ENCODE results near the gene GNB1. TPM values are rescaled to one million over a fixed set of nuclear protein-coding genes. Genes with fewer than 3 reads are reported as not detected.
"Not testable (repeated sequence)": the region's sequence is repeated elsewhere in the genome, so short reads cannot be mapped to it uniquely, and the experiment has no call there.

GNB1 gene
- total RNA-seq, 1 donor from 2014 or later = 280 TPM

DNA sequence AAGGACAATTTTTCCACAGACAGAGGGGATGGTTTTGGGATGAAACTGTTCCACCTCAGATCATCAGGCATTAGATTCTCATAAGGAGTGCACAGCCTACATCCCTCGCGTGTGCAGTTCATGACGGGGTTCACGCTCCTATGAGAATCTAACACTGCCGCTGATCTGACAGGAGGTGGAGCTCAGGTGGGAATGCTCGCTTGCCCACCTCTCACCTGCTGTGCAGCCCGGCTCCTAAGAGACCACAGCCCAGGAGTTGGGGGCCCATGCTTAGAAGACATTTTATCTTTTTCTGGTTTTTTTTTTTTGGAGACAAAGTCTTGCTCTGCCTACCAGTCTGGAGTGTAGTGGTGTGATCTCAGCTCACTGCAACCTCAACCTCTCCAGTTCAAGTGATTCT, 16.0 kb downstream of the GNB1 start:
- no peak for ATAC-seq
- no peak for DNase-seq (ENCODE audit: low spot score)
- intact Hi-C loops (cut with DNase I) = no loop called here

DNA sequence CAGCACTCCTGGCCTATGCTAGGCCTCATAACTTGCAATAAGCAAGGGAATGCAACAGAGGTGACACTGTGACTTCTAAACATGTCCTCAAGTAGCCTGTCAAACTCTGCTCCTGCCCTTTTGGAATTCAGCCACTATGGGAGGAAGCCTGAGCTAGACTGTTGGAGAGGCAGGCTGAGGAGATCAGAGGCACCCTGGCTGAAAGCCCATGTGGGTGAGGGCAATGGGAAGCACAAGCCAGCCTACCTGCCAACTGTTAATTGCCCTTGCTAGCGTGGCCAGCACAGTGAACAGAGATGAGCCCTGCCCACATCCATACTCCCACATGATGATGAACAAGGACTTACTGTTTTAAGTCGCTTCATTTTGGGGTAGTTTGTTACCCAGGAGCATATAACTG, 17.7 kb downstream of the GNB1 start:
- DNase-seq (ENCODE audit: low spot score) (no peak), ATAC-seq (no peak)

DNA sequence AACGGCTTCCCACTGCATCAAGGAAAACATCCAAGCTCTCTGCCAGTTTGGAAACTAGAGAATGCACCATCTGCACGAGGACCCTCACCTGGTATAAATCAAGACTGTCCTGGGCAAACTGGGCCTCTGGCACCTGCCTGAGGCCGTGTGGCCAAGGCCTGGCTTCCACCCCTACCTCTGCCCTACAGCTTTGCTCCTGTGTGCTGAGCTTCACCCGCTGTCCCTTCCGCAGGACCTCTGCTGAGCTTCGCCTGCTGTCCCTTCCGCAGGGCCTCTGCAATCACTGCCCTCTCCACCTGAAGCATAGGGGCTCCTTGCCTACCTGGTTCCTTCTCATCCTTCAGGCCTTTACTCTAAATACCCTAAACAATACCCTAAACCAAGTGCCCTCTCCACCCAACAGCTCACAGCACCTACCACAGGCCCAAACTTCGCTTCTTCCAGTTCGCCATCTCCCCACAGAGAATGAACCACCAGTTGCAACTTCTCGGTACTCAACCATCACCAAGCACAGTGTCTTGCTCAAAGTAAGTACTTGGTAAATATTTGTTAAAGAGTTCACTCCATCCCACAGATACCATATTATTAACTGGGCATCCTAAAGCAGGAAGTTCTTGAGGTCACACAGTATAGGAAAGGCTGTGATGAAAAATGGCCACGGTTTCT, 18.4 kb downstream of the GNB1 start:
- DNase-seq (ENCODE audit: low spot score) (no peak), ATAC-seq (no peak)
- intact Hi-C loops (cut with DNase I) = no loop called here

More for the DNA sequence above, 17.7 kb downstream of the GNB1 start:
- intact Hi-C loops (cut with DNase I) = no loop called here

DNA sequence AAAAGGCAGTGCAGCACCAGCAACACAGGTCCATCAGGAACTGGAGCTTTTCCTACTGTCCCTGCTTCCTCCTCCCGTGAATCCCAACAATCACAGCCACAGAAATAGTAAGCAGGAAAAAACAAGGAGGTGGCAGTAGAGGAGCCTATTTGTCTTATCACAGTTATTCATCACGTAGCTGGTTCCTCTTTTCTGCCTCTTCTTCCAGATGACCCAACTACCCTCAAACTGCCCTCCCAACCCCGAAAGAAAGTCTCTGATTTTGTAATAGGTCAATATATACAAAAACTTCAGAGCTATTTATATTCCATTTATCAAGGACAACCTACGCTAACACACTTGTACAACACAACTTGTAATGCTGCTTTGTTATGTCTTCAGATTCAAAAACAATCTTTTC, 21.4 kb downstream of the GNB1 start:
- intact Hi-C loops (cut with DNase I) = no loop called here

GRCh38 chr1:1867164-1867563, 23.7 kb downstream of the GNB1 start:
- no peak for ATAC-seq
- intact Hi-C loops (cut with DNase I) = no loop called here
- DNase-seq (ENCODE audit: low spot score) = no peak

More for the DNA sequence above, 21.4 kb downstream of the GNB1 start:
- ATAC-seq = no peak
- no peak for DNase-seq (ENCODE audit: low spot score)

GRCh38 chr1:1862905-1863547, 27.9 kb downstream of the GNB1 start:
- no peak for DNase-seq (ENCODE audit: low spot score)
- intact Hi-C loops (cut with DNase I) = no loop called here
- no peak for ATAC-seq

- DNase-seq (ENCODE audit: low spot score); ATAC-seq; intact Hi-C loops (cut with DNase I): not testable (repeated sequence)
Measured at GRCh38 chr1:1861761-1862310, 29.1 kb downstream of the GNB1 start.

GRCh38 chr1:1861339-1861730, 29.6 kb downstream of the GNB1 start:
- DNase-seq (ENCODE audit: low spot score) (no peak), ATAC-seq (no peak)
- intact Hi-C loops (cut with DNase I) = no loop called here

GRCh38 chr1:1859970-1860697, 30.8 kb downstream of the GNB1 start:
- ATAC-seq; intact Hi-C loops (cut with DNase I); DNase-seq (ENCODE audit: low spot score): not testable (repeated sequence)

DNA sequence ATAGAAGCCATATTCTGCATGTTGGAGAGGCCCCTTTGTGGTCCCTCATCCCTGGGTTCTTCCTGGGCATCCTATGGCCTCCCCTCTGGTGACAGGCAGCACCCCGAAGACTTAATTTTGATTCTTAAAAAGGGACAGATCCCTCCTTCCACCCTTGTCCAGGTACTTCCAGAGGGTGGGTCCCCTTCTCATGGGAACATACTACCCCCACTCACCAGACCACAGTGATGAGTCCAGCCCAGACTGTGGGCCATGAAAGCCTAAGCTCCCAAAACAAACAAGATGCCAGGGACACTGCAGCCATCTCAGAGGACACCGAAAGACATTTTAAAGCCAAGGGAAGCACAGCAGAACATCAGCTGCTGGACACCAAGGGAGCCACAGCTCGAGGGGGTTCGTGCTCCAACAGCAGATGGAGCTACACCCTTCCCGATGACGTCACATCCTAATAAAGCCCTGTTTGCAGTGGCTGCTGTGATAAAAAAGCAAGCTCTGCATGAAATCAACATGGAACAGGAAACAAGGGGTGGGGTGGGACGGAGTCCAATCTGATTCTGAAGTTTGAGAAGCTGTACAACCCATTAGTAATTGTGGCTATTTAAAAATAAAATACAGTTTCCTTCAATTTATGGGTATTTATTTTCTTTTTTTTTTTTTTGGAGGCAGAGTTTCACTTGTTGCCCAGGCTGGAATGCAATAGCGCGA, 32.4 kb downstream of the GNB1 start:
- intact Hi-C loops (cut with DNase I) = no loop called here
- ATAC-seq = peak; percentile 92
- DNase-seq (ENCODE audit: low spot score) = peak; percentile 72

GRCh38 chr1:1857096-1857703, 33.7 kb downstream of the GNB1 start:
- intact Hi-C loops (cut with DNase I) = no loop called here
- no peak for ATAC-seq

GRCh38 chr1:1856161-1856560, 34.7 kb downstream of the GNB1 start:
- ATAC-seq; intact Hi-C loops (cut with DNase I): not testable (repeated sequence)

More at GRCh38 chr1:1857096-1857703, 33.7 kb downstream of the GNB1 start:
- no peak for DNase-seq (ENCODE audit: low spot score)

GRCh38 chr1:1853593-1854257, 37.2 kb downstream of the GNB1 start:
- DNase-seq (ENCODE audit: low spot score) = no peak
- intact Hi-C loops (cut with DNase I) = no loop called here

More at GRCh38 chr1:1856161-1856560, 34.7 kb downstream of the GNB1 start:
- not testable (repeated sequence) for DNase-seq (ENCODE audit: low spot score)

GRCh38 chr1:1852619-1853414, 38.1 kb downstream of the GNB1 start:
- intact Hi-C loops (cut with DNase I) = no loop called here
- ATAC-seq = no peak

More at GRCh38 chr1:1853593-1854257, 37.2 kb downstream of the GNB1 start:
- no peak for ATAC-seq

DNA sequence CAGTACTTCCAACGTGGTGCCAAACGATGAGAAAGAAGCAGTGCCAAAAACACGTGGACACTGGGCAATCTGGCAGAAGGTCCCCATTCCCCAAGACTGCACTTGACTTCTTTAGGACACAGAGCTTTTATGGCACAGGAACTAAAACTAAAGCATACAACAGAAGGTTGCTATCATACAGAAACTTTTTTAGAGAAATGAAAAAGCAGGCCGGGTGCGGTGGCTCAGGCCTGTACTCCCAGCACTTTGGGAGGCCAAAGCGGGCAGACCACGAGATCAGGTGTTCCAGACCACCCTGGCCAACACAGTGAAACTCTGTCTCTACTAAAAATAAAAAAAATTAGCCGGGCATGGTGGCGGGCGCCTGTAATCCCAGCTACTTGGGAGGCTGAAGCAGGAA, 43.0 kb downstream of the GNB1 start:
- intact Hi-C loops (cut with DNase I) = no loop called here
- ATAC-seq (no peak), DNase-seq (ENCODE audit: low spot score) (no peak)

More at GRCh38 chr1:1852619-1853414, 38.1 kb downstream of the GNB1 start:
- no peak for DNase-seq (ENCODE audit: low spot score)

- DNase-seq (ENCODE audit: low spot score) (no peak), ATAC-seq (no peak)
- intact Hi-C loops (cut with DNase I) = no loop called here
Measured at GRCh38 chr1:1847061-1847850, 43.6 kb downstream of the GNB1 start.
